HG03439 (cell line): ENCODE data around the gene PRRT1.

Source experiments
- ATAC-seq: cut with Tn5 transposase; IDR thresholded peaks from one replicate; pipeline ENCODE4 v1.9.1; 2021; ENCODE audit warnings: mild to moderate bottlenecking, moderate library complexity; ENCODE audit not compliant: unreplicated experiment

Gene PRRT1

GRCh38 chr6:32127717-32128592 is 23.8 kb downstream of the PRRT1 start, which contains the start of gene ATF6B:
Gene ATF6B, minus strand, starts transcription at chr6:32128246. Its CDS starts 39 bp downstream, at chr6:32128207.
- ATAC-seq: peak; percentile 88

- ATAC-seq: no peak
Measured at GRCh38 chr6:32127409-32127716, 24.4 kb downstream of the PRRT1 start.

- ATAC-seq: no peak
Measured at GRCh38 chr6:32126880-32127279, 24.9 kb downstream of the PRRT1 start.

GRCh38 chr6:32123681-32124080 is 28.1 kb downstream of the PRRT1 start:
- ATAC-seq: no peak

GRCh38 chr6:32120573-32121059 is 31.1 kb downstream of the PRRT1 start:
- ATAC-seq: no peak

- ATAC-seq: peak; percentile 51
Measured at GRCh38 chr6:32118782-32119628, 32.7 kb downstream of the PRRT1 start.

GRCh38 chr6:32117461-32117860 is 34.3 kb downstream of the PRRT1 start:
- no peak for ATAC-seq

- no peak for ATAC-seq
Measured at GRCh38 chr6:32116674-32117073, 35.1 kb downstream of the PRRT1 start.

- no peak for ATAC-seq
Measured at GRCh38 chr6:32115623-32116022, 36.1 kb downstream of the PRRT1 start.

GRCh38 chr6:32114796-32115195 is 36.9 kb downstream of the PRRT1 start:
- ATAC-seq: no peak

GRCh38 chr6:32113386-32114352 is 38.1 kb downstream of the PRRT1 start:
- ATAC-seq: no peak

GRCh38 chr6:32112431-32112980 is 39.2 kb downstream of the PRRT1 start:
- ATAC-seq: no peak

GRCh38 chr6:32111424-32112066 is 40.2 kb downstream of the PRRT1 start:
- ATAC-seq: no peak

GRCh38 chr6:32110632-32111031 is 41.1 kb downstream of the PRRT1 start:
- ATAC-seq: no peak

GRCh38 chr6:32109765-32110160 is 42.0 kb downstream of the PRRT1 start:
- ATAC-seq: no peak

GRCh38 chr6:32109114-32109764 is 42.5 kb downstream of the PRRT1 start, which contains the start of gene TNXB:
Gene TNXB, minus strand, starts transcription at chr6:32109338. Its CDS starts 11,140 bp downstream, at chr6:32098198.
- no peak for ATAC-seq

GRCh38 chr6:32108727-32109113 is 43.0 kb downstream of the PRRT1 start:
- no peak for ATAC-seq

- no peak for ATAC-seq
Measured at GRCh38 chr6:32108094-32108627, 43.6 kb downstream of the PRRT1 start.

GRCh38 chr6:32107406-32107805 is 44.3 kb downstream of the PRRT1 start:
- ATAC-seq: no peak
